Measurements from ENCODE around the gene ANO1.

ANO1 gene

DNA sequence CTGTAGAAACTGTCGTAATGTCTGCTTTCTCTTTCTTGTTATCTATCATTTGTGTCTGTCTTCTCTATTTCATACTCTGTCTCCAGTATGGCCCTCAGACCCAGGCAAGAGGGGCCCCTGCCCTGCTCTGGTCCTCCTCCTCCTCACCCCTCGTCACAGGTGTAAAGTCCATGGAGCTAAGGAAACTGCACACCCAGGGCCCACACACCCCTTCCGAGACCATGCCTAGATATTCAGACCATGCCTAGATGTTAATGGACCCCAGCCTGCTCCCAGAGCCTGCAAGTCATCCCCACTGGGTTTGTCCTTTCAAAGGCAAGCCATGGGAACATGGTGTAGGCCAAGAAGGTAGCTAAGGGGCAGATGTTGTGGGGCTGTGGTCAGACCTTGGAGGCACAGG is 24.1 kb upstream of the ANO1 start:
- no peak for DNase-seq

DNA sequence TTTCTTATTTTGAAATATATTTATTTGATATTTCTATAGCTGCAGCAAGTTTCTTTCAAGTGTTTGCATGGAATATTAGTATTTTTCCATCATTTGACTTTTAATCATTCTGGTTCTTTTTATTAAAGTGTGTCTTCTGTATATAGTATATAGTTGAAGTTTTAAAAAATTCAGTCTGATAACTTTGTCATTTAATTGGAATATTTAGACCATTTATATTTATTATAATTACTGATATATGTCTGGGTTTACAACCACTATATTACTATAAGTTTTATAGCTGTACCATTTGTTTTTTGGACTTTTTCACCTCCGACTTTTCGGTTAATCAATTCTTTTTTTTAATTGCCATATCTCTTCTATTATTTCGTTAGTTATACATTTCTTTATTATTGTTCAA is 22.7 kb upstream of the ANO1 start:
- DNase-seq: no peak

DNA sequence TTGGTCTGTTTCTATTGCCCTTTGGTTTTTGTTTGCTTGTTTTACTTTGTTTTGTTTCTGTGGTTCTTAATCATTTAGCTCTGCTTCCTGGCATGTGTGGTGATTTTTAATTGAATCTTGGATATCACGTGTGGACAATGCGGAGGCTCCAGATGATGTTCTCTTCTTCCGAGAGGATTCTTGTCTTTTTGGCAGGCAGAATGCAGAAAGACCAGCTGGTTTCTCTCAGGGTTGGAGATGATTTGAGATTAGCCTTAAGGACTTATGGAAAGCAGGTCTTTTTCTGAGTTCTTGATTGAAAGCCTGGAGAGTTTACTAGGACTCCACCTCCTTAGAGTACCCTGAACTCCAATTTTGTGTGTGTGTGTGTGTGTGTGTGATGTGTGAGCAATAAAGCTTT is 21.0 kb upstream of the ANO1 start:
- no peak for DNase-seq

DNA sequence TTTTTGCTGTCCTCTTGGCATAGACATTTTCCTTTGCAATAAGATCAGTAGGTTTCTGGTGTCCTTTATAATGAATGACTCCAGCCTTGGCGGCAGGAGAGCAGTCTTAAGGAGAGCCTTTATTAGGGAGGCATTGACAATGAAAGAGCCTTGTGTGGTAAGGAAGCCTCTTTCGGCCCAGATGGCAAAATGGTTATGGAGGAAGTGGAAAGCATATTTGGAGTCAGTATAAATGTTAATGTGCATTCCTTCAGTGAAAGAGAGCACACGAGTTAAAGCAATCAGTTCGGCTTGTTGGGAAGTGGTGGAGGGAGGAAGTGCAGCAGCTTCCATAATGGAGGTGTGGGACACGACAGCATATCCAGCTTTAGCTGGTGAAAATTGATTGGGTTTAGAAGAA is 18.1 kb upstream of the ANO1 start:
- no peak for DNase-seq

DNA sequence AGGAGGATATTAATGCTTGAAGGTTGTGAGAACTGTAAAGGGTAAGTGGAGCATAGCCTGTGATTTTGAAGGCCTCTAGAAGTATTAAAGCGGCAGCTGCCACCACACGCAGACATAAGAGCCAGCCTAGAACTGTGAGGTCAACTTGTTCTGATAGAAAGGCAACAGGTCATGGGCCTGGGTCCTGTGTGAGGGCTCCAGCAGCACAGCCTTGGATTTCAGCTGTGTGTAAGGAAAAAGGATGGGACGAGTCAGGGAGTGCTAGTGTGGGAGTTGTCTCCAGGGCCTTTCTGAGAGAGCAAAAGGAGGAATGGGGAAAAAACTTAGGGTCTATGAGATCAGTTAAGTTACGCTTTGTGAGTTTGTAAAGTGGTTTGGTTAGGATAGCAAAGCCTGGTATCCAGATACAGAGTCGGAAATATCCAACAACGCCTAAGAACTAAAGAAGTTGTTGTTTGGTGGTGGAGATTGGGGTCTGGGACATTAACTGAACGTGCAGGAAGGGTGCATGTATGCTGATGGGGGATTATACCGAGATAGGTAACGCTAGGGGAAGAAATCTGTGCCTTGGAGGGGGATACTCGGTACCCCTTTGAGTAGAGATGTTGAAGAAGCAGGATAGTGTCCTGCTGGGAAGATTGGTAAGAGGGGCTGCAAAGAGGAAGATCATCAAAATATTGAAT is 17.4 kb upstream of the ANO1 start:
- no peak for DNase-seq

DNA sequence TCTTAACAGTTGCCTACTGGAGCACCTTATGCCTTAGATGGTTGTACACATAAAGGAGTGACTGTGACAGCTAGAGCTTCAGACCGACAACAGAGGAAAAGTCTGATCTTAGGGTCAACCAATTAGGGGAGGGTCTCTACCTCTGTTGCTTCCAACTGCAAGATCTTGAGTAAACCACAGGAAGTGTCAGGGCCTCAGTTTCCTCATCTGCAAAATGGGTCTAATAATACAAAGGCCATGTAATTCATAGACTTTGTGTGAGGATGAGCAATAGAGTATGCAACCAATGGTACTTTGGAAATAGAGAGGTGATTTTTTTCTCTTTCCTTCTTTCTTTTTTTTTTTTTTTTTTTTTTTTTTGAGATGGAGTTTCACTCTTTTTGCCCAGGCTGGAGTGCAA is 16.4 kb upstream of the ANO1 start:
- DNase-seq: no peak

DNA sequence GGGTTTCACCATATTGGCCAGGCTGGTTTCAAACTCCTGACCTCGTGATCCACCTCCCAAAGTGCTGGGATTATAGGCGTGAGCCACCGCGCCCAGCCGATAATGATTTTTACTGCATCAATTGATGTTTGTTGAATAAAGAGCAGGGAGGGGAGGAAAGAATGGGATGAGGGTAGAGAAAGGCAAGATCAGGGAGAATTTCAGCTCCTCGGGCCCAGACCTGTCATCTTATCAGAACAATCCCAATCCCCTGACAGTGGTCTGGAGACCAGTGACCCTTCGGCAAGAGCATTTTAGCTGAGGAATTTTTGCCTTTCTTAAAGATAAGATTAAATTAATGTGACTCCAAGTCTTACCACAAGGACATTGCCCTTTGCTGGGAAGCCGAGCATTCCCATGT is 15.0 kb upstream of the ANO1 start:
- DNase-seq: no peak

DNA sequence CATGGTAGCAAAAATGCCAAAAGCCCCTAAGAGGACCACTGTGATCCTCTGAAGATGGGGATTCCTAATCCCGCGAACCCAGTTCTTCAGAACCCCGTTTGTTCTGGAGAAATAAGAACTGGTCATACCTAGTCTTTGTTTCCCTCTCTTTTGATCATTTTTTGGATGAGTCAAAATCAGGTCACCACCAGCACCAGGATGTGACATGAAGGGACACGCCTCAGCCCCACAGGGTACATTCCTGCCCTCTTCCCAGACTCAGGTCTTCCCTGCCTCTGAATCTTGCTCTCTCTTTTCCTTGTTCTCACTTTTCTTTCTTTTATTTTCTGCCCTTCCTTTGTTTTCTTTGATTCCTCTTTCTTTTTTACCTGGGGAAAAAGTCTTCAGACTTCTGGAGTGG is 14.6 kb upstream of the ANO1 start:
- DNase-seq: no peak

DNA sequence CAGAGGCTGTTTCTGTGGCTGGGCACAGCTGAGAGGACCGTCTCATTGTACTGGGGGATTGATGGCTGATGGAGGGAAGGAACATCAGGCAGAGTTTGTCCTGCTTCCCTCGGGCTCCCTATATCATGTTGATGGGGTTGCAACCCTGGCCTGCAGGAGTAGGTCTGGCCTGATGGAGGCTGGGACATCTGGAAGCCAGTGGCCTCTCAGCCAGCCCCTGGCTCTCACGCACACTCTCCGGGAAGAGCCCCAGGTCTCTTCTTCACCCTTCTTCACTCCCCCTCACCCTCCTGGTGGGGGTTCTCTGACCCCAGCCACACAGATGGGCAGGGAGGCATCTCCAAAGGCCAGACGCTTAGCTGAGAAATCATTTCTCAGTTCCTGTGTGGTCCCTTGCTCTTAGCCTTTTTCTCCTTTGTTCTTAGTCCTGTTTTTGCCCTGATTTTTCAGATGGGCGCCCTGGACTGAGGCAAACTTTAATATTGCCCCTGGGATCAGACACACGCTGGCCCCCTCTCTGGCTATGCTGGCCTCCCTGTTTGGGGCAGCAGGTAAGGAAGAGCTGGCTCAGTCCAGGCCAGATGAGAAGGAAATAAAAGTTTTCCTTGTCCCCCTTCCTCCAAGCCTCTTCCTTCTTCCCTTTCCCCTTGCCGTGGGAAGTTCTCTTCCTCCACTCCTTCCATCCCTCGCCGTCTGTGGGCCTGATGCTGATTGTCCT is 13.9 kb upstream of the ANO1 start:
- DNase-seq: no peak

DNA sequence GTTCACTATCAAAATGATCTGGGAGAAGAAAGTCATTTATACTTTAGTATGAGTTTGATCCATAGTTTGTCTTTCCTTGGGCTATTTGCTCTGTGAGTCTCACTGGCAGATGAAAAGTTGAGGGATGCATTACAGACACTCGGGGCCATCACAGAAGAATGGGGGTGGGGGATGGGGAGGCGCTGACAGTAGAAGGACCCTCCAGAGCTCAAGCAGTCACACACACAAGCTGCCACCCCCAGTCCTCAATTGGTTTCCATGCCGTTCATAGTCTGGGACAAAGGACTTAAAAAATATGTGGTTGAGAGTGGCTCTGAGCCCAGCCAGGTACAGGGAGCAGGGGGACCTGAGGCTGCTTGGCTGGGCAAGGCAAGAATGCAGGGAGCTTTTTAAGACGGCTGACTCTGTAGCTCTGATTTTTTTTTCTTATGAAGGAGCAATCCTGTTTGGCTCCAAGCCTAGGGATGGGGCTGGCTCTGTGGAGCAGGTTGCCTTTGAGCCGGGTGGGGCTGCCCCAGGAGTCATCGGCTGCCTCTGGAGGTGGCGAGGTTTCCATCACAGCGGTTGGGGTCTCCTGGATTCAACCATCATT is 13.3 kb upstream of the ANO1 start:
- no peak for DNase-seq

DNA sequence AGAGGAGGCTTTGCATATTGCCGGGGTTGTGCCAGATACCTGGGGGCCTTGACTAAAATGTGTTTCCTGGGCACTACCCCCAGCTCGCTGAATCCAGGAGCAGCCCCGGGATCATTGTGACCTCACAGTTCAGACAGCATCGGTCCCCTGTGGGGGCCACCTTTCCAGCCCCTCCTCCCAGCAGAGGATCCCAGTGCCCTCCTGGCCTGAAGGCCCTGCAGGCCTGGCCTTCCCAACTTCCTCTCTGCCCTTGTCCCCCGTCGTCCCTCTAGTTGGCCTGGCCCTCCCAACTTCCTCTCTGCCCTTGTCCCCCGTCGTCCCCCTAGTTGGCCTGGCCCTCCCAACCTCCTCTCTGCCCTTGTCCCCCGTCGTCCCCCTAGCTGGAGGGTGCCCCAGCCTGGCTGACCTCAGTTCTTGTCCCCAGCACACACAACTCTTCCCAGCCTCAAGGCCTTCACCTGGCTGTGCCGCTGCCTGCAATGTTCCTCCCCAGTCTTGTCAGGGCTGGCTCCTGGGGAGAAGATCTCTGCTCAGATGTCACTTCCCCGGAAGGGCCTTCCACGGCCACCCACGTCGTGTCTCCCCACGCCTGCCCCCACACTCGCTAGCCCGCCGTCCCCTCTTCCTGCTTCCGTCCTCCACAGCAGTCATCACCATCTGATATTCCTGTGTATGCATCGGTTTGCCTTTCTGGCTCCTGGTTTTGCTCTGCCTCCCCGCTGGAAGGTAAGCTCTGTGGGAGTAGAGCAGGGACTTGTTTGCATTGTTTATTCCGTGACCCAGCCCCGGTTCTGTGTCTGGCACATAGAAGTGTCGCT is 12.6 kb upstream of the ANO1 start:
- DNase-seq: no peak

DNA sequence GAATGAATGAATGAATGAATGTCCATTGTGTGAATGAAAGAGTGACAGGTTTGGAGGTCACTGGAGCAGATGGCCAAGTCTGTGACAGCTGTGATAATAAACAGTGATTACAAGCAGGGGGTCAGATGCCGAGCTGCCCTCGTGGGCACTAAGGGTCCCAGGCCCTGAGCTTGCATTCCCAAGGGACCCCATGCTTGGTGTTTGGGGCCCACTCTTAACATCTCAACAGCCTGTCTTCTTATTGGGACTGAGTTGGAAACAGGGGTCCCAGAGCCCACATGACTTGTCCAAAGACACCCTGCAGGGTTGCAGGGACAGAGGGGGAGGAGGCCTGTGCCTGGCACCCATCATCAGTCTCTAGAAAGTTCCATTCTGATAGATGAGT is 12.0 kb upstream of the ANO1 start:
- no peak for DNase-seq

DNA sequence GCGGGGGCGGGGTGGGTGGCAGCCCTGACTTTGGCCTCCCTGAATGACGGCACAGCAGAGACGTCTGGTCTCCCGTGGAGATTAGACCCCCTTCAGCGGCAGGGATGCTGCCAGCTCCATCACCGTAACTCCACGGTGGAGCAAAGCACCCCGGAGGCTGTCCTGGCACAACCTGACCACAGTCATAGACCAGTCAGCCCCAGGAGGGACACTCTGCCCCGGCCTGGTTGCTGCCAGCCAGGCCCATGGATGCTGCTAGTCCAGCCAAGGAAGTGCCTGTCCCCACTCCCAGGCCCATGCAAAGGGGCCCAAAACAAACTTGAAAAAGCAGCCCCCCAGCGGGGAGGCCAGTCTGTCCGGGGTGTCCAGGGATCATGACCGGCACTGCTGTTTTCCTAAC is 11.5 kb upstream of the ANO1 start:
- DNase-seq: no peak

DNA sequence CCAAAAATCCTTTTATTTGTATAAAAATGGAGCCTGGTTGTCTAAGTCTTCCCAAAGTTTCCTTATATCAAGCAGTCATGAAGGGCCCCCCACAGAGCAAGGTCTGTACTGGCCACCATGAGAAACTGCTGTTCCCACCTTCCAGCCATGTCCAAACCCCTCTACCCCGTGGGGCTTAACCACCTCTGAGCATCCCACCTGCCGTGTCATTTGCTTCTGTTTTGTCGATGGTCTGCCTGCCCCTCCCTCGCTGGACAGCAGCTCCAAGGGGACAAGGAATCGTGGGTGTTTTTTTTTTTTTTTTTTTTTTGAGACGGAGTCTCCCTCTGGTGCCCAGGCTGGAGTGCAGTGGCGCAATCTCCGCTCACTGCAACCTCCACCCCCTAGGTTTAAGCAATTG is 11.1 kb upstream of the ANO1 start:
- DNase-seq: no peak

DNA sequence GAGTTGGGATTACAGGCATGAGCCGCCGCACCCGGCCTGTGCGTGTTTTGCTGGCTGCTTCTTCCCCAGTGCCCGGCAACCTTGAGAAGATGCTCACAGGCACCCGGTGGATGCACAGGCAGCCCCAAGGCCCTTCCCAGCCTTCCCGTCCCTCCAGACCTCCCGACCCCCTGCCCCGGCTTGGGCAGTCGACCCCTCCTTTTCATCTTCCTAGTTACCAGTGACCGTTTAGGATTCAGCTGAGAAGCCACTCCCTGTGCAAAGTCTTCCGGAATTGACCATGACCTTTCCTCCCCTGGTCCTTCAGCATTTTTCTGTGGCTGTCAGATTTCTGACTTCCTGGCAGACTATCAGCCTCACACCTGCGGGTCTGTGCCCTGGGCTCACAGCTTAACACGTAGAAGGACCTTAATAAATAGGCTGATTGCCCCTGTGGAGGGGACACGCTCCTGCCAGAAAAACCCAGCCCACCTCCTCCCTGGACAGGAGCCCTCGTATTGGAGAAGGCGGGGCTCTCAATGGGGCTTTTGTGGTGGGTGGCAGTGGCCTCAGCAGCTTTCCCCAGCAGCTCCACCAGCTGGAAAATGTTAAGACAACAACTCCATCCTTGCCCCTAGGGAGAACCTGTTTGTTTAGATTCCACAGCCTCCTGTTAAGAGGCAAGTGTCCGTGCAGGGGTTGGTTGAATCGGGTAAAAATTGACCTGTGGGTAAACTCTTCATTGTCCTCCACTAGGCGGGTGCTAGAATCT is 10.4 kb upstream of the ANO1 start:
- no peak for DNase-seq

DNA sequence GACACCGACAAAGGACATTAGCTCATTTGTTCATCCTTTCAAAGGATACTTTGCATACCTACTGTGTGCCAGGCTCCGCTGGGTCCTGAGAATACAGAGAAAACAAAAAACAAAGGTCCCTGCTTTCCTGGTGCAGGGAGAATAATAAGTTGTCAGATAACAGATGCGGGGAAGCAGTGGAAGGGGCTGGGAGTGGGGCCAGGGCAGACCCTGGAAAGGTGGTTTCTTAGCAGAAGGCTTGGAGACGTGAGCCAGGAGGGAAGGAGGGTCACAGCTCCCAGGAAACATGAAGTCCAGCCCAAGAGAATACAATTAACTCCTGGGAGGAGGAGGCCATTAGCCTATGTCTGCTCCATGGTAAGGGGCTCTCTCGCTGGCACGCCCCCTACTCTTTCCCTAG is 9.8 kb upstream of the ANO1 start:
- no peak for DNase-seq

DNA sequence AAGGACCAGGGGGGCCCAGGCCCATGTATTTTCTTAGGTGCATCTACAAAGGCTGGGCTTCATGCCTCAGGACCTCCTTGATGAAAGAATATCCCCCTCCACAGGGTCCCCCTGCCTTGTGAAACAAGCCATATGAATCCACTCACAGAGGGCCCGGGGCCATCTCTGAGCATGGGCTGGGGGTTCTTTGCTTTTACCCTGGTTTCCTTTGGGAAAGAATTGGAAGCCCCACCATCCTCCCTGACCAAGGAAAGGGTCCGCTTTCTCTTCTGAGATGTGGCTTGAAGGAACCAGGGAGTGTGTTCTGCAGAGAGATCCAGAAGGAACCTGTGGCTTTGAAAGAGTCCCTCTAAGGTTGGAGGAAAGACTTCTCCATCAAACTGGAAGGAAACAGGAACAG is 9.2 kb upstream of the ANO1 start:
- DNase-seq: no peak

DNA sequence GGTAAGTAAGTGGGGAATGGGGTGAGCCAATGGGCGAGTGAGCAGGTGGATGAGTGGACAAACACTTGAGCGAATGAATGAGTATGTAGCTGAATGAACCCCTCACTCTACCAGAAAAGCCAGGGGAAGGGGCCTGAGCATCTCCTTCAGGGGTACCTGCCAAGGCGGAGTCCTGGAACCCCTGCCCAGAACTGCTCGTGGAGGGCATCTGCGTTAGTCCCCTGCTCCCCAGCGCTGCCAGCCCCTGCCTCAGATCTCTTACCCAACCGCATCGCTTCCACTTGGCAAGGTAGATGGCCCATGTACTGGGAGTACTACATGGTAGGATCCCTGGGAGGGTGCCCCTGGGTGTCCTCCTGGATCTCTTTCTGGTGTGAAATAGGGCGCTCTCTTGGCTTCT is 7.4 kb upstream of the ANO1 start:
- DNase-seq: no peak

DNA sequence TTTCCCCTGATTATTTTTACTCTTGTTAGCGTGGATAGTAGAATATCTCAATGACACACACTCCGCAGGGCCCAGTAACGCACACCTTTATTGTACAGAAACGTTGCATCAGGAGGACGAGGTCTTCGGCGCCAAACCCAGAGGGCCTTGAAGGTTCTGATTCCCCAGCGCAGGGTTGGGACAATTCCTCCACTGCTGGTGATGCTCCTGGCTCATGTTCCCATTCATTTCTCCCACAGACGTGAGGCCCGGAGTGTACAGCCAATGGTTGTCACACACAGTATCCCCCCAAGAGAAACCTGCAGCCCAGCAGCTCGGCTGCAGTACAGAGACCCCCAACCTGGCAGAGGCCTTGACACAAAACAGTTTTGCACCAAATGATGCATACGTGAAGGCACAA is 6.1 kb upstream of the ANO1 start:
- DNase-seq: no peak

DNA sequence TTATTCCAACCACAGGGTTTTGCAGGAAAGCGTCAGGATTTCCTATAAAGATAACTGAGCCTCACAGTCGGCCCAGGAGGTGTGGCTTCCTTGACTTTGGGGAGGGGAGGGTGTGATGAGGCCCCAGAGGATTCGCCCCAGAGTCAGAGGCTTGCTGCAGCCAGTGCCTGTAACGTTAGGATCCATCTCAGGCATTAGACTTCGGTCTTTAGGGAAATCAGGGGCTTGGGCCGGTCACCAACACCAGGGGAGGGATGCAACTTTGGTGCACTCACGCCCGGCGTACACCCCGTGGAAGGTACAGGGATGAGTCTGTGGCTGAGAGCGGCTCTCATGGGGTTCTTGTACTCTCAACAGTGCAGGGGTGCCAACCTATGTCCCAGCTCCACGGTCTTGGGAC is 5.7 kb upstream of the ANO1 start:
- DNase-seq: no peak

DNA sequence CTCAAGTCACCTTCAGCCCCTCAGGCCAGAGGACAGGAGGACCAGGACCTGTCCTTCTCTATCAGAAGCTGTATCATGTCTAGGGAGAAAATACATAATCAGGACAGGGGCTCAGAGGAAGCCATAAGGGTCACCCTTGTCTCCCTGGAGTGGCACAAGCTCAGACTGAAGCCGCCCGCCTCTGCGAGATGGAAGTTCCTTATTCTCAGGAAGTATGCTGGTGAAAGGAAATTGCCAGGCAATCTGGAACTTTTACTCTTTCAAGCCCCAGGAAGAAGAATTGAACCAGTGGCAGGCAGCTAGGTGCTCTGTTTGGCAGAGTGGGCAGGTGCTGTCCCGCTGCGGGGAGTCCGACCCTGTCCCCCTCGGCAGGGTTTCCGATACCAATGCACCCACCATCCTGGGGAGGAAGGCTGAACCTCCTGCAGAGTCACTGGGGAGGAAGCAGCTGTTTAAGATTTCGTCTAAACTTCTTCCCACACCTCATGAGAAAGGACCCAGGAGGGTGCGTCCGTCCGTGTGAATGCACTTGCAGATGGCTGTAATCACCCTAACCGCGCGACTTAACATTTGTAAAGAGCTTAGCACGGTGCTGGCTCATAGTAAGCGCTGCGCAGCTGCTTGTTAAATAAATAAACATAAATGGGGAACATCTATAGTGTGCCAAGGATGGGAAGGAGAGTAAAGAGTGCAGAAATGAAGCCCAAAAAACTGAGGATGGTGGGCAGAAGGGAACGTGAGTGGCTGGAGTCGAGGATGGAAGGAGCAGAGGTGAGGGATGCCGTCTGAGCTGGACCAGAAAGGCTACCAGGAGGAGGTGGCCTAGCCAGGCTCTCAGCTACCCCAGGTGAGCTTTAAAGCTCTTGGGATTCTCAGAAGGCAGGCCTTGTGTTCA is 5.0 kb upstream of the ANO1 start:
- no peak for DNase-seq

DNA sequence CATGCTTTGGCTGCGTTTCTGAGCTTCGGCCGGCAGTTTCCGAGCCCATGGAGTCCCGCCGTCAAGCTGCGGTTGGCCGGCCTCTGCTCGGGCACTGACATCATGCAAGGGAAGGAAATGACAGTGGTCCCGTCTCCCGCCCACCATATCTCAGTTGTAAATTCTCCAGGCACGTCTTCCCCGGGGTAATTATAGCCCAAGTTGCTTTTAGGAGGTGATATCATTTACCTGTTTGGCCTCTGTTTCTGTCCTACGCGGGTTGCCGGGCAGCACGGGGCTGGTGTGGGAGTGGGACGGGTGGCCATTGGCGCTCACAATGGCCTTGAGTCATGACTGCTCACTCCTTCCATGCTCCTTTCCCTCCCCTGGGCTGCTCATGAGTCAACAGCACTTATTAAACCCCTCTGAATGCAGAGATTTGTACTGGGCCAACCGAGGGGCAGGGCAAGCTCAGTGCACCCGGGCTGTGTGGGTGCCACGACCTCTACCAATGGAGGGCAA is 4.2 kb upstream of the ANO1 start:
- peak; percentile 10 for DNase-seq

Measured in EL (cell line).